ENCODE results near the gene BAIAP2.
A peak's percentile ranks its signal among the peaks of the same experiment; 100 is the strongest.

BAIAP2 gene

DNA sequence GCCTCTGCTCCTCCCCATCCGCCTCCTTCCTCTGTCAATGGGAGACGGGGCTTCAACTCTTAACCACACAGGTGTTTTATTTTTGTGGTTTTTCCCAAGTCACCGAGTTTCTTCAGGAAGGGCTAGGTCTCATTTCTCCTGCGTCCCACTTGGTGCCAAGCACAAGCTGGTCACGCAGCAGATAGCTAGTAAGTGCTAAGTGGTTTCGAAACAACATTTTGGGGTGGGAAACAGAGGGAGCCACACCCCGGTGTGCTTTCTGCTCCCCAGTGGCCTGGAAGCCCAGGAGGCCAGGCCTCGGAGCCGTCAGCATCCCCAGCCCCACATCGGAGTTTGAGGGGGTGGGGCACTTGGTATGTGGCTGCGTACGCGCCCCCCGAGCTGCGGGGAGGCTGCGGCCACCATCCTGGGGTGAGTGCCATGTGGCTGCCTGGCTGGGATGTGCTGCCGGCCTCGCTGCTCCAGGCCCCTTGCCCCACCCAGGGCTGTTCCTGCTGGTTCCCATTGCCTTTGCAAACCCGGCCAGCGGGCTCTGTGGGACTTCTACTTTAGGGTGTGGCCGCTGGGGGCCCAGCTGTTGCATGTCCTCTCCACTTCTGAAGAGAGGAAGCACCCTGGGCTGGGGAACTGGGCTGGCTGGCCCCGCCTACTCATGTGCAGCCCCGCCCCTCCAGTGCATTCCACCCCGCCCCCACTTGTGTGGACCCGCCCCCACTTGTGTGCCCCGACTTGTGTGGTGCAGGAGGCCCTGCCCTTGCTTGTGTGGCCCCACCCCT is 55.6 kb downstream of the BAIAP2 start:
- H3K4me1 ChIP-seq (ENCODE audit: control insufficient read depth, insufficient read depth, low read length), result peaks cover 23% of the 10 kb centered on the region
- H3K4me3 ChIP-seq (ENCODE audit: low read depth, low read length), result no peak overlapping the region
- H3K9me3 ChIP-seq (ENCODE audit: control insufficient read depth, insufficient read depth, low read length), result no peaks in the 10 kb centered on the region
- no peak overlapping the region for H3K9ac ChIP-seq (ENCODE audit: low read depth, low read length)
- no peak overlapping the region for H3K27ac ChIP-seq (ENCODE audit: low read depth, low read length)
- 0 out of 2 replicates have a peak, but pooled peaks cover 17% of the 10 kb centered on the region for H3K36me3 ChIP-seq (ENCODE audit: control insufficient read depth, insufficient read depth, low read length)
- no peaks in the 10 kb centered on the region for H3K27me3 ChIP-seq (ENCODE audit: control insufficient read depth, insufficient read depth, low read length)

DNA sequence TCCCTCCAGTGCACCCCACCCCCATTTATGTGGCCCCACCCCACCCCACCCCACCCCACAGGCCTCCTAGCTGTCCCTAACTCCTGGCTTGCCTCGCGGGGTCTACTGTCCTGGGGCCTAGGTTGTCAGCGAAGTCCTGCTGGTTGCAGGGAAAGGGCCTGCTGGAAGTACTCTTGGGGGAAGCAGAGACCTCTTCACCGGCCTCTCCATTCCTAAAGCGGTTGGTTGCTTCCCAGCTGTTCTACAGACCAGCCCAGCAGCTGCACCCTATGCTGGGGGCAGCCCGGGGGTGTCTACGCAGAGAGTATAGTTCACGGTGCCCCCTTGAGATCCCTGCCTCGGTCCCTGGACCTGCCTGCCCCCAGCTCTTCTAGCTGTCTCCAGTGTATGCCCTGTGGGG is 56.2 kb downstream of the BAIAP2 start:
- no peaks in the 10 kb centered on the region for H3K9me3 ChIP-seq (ENCODE audit: control insufficient read depth, insufficient read depth, low read length)
- no peak overlapping the region for H3K9ac ChIP-seq (ENCODE audit: low read depth, low read length)
- H3K4me1 ChIP-seq (ENCODE audit: control insufficient read depth, insufficient read depth, low read length), result peaks cover 23% of the 10 kb centered on the region
- H3K36me3 ChIP-seq (ENCODE audit: control insufficient read depth, insufficient read depth, low read length), result 0 out of 2 replicates have a peak, but pooled peaks cover 17% of the 10 kb centered on the region
- peak overlapping the region; percentile 33 for H3K27ac ChIP-seq (ENCODE audit: low read depth, low read length)
- no peak overlapping the region for H3K4me3 ChIP-seq (ENCODE audit: low read depth, low read length)
- H3K27me3 ChIP-seq (ENCODE audit: control insufficient read depth, insufficient read depth, low read length), result no peaks in the 10 kb centered on the region

DNA sequence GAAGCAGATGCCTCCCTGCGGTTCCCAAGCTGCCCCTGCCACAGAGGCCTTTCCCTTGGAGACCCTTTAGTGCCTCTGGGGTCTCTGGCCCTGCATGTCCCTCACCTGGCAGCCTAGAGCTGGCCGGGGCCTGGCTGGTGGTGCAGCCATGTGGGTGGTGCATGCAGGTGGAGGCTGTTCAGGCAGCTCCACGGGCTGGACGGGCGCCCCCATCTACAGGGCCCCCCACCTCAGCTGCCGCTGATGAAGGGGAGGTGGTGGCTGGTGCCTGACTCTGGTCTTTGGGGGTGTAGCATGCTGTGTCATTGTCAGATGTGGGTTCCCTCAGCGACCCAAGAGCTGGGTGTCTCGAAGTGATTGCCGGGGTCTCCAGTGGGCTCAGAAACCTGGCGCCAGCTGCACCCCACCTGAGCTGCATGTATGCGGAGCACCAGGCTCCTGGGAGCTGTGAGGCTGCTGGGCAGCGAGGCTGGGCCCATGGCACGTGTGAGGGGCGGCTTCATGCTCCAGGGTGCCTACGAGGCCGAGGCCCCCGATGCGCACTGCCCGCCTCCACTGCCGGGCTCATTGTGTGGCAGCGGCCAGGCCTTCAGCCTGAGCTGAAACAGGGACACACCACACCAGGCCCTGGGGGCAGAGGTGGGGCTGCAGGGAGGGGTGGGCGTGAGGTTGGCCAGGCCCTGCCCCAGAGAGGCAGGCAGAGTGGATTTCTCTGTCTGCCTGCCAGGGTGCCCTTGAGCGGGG is 57.0 kb downstream of the BAIAP2 start:
- Histone ChIP-seq H3K9me3 (ENCODE audit: control insufficient read depth, insufficient read depth, low read length) (no peaks in the 10 kb centered on the region), H3K27ac (ENCODE audit: low read depth, low read length) (peak overlapping the region; percentile 33), H3K27me3 (ENCODE audit: control insufficient read depth, insufficient read depth, low read length) (no peaks in the 10 kb centered on the region), H3K4me3 (ENCODE audit: low read depth, low read length) (no peak overlapping the region), H3K9ac (ENCODE audit: low read depth, low read length) (no peak overlapping the region), H3K36me3 (ENCODE audit: control insufficient read depth, insufficient read depth, low read length) (0 out of 2 replicates have a peak, but pooled peaks cover 12% of the 10 kb centered on the region), H3K4me1 (ENCODE audit: control insufficient read depth, insufficient read depth, low read length) (peaks cover 23% of the 10 kb centered on the region)

DNA sequence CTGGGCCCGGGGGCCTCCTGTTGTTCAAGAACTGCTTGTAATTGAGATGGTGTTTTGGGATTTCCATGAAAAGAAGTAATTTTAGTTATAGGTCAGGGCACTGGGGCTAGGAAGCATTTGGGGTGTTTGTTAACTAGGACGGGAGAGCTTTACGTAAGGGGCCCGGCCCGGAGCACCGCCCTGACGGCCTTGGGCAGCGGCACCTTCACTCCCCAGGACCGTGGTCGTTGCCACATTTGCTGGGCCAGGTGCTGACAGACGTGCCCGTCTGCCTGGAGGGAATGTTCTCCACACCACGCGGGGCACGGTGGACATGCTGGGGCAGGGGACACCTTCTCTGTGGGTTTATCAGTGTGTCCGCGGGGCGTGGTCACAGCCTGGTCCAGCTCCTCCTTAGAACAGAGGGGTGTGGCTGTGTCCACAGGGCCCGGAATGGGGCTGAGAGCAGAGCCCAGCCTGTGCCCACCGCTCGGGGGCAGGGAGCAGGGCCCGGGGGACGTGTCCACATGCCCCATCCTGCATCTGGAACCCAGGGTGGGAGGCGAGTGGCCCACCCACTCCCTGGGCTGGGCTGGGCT is 57.7 kb downstream of the BAIAP2 start:
- H3K4me1 ChIP-seq (ENCODE audit: control insufficient read depth, insufficient read depth, low read length), result peaks cover 25% of the 10 kb centered on the region
- H3K4me3 ChIP-seq (ENCODE audit: low read depth, low read length), result no peak overlapping the region
- no peaks in the 10 kb centered on the region for H3K9me3 ChIP-seq (ENCODE audit: control insufficient read depth, insufficient read depth, low read length)
- no peak overlapping the region for H3K27ac ChIP-seq (ENCODE audit: low read depth, low read length)
- H3K36me3 ChIP-seq (ENCODE audit: control insufficient read depth, insufficient read depth, low read length), result 0 out of 2 replicates have a peak, but pooled peaks cover 8% of the 10 kb centered on the region
- no peak overlapping the region for H3K9ac ChIP-seq (ENCODE audit: low read depth, low read length)
- no peaks in the 10 kb centered on the region for H3K27me3 ChIP-seq (ENCODE audit: control insufficient read depth, insufficient read depth, low read length)

DNA sequence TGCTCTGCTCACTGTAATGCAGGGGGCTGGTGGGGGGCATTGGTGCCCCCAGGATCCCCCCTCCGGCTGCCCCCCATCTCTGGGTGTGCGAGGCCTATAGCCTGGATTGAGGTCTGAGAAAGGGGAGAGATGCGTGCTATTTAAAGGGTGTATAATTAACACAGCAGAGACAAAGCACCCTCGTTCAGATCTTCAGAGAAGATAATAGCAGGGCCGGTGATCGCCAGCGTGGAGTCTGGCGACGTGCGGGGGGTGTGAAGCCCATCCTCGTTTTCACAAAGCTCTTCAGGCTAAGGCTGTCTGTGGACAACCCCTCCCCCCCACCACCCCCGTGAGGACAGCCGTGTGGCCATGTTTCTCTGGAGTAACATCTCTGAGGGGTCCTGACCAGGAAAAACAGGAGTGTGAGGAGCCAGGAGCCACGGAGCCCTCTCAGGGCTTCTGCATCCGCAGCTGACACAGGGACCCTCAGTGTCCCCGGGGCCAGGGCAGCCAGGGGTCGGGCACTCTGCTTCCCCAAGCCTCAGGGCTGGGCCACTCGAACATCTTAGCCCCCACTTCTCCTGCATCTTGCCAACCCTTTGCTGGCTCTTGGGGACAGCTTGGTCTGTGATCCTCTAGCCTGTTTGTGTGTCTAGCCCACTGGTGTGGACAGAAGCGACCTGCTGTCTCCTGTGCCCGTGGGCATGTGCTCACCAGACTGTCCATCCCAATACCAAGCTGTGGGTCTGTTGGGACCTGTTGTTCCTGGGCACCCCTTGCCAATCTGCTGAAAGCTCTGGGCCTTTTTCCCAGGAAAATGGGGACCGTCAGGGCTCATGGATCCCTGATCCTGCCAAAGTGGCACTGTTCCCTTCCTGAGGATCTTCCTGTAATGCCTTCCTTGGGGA is 58.9 kb downstream of the BAIAP2 start:
- Histone ChIP-seq H3K9me3 (ENCODE audit: control insufficient read depth, insufficient read depth, low read length) (no peaks in the 10 kb centered on the region), H3K4me3 (ENCODE audit: low read depth, low read length) (no peak overlapping the region), H3K36me3 (ENCODE audit: control insufficient read depth, insufficient read depth, low read length) (no peaks in the 10 kb centered on the region), H3K27ac (ENCODE audit: low read depth, low read length) (peak overlapping the region; percentile 87), H3K27me3 (ENCODE audit: control insufficient read depth, insufficient read depth, low read length) (no peaks in the 10 kb centered on the region), H3K9ac (ENCODE audit: low read depth, low read length) (0 out of 2 replicates have a peak overlapping the region, but pooled peaks have one; percentile 3), H3K4me1 (ENCODE audit: control insufficient read depth, insufficient read depth, low read length) (peaks cover 26% of the 10 kb centered on the region)

DNA sequence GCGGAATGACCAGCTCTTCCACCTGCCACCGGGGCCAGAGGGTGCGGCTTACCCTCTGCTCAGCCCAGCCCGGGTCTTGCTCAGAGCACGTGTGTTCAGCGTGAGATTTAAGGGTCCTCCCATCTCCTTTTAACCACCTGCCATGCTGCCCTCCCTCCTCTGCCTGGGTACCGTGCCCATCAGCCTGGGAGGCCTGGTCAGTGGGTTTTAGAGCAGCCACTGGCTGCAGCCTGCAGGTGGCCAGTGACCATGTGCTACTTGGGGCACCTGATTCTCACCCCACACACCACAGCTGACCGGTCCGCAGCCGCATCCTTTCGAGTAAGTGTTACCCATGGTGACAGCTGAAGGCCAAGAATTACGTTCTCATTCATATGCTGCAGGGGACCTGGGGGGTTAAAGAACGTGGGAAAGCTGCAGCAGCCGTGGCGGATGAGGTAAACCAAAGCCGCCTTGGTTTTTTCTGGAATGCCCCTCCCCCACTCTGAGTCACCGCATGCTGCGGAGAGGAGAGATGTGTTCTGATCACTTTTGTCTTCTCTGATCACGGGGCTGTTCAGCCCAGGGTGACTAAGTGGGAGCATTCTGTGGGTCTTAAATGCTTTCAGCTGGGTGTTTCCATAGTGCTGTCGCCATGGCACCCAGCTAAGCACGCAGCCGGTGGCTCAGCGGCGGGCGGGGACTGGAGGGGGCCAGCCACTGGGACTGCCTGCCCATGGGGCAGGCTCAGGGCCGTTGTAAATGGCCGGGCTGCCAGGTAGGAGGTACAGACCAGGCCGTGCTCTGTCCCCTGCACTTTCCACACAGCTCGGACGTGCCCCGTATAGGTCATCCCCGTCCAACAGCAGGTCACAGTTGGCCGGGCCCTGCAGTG is 59.8 kb downstream of the BAIAP2 start:
- no peak overlapping the region for H3K4me3 ChIP-seq (ENCODE audit: low read depth, low read length)
- no peaks in the 10 kb centered on the region for H3K27me3 ChIP-seq (ENCODE audit: control insufficient read depth, insufficient read depth, low read length)
- H3K27ac ChIP-seq (ENCODE audit: low read depth, low read length), result peak overlapping the region; percentile 87
- H3K9ac ChIP-seq (ENCODE audit: low read depth, low read length), result peak overlapping the region; percentile 22; the same call in 1 of the 2 replicates
- no peaks in the 10 kb centered on the region for H3K9me3 ChIP-seq (ENCODE audit: control insufficient read depth, insufficient read depth, low read length)
- no peaks in the 10 kb centered on the region for H3K36me3 ChIP-seq (ENCODE audit: control insufficient read depth, insufficient read depth, low read length)
- peaks cover 26% of the 10 kb centered on the region for H3K4me1 ChIP-seq (ENCODE audit: control insufficient read depth, insufficient read depth, low read length)

DNA sequence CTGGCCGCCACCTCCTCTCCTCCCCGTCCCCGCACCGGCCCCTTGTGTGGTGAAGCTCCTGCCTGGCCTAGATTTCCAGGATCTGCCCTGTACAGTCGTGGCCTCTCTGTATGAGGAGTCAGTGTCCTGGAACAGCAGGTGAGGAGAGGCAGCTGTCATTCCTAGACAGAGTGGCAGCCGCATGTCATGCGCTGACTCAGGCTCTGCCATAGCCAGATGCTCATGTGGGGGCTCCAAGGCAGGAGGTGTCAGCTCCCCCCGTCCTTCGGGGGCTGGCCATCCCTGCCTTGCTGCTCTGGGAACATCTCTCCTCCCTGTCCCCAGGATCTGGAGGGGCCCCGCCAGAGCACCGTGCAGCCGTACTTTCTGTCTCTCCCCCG is 60.4 kb downstream of the BAIAP2 start:
- Histone ChIP-seq H3K4me3 (ENCODE audit: low read depth, low read length) (no peak overlapping the region), H3K4me1 (ENCODE audit: control insufficient read depth, insufficient read depth, low read length) (peaks cover 22% of the 10 kb centered on the region), H3K9me3 (ENCODE audit: control insufficient read depth, insufficient read depth, low read length) (no peaks in the 10 kb centered on the region), H3K9ac (ENCODE audit: low read depth, low read length) (no peak overlapping the region; the same call in 1 of the 2 replicates), H3K36me3 (ENCODE audit: control insufficient read depth, insufficient read depth, low read length) (no peaks in the 10 kb centered on the region), H3K27ac (ENCODE audit: low read depth, low read length) (peak overlapping the region; percentile 87), H3K27me3 (ENCODE audit: control insufficient read depth, insufficient read depth, low read length) (no peaks in the 10 kb centered on the region)

DNA sequence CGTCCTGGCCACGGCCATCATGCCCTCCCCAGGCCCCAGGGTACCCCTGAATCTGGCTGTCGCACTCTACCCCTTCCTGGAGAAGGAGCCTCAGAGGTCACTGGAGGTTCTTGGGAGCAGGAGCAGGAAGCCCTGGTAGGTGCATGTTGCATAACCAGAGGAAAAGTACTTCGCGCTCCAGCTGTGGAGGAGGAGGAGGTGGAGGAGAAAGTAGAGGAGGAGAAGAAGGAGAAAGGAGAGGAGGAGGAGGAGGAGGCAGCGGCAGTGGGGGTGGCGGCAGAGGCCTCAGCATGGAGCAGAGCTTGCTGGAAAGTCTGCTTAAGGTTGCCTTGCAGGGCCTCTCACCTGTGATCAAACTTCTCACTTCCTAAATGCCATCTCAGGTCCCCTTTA is 61.8 kb downstream of the BAIAP2 start:
- Histone ChIP-seq H3K4me3 (ENCODE audit: low read depth, low read length) (no peak overlapping the region), H3K9ac (ENCODE audit: low read depth, low read length) (no peak overlapping the region), H3K36me3 (ENCODE audit: control insufficient read depth, insufficient read depth, low read length) (no peaks in the 10 kb centered on the region), H3K4me1 (ENCODE audit: control insufficient read depth, insufficient read depth, low read length) (peaks cover 18% of the 10 kb centered on the region), H3K9me3 (ENCODE audit: control insufficient read depth, insufficient read depth, low read length) (no peaks in the 10 kb centered on the region), H3K27me3 (ENCODE audit: control insufficient read depth, insufficient read depth, low read length) (no peaks in the 10 kb centered on the region), H3K27ac (ENCODE audit: low read depth, low read length) (no peak overlapping the region)

DNA sequence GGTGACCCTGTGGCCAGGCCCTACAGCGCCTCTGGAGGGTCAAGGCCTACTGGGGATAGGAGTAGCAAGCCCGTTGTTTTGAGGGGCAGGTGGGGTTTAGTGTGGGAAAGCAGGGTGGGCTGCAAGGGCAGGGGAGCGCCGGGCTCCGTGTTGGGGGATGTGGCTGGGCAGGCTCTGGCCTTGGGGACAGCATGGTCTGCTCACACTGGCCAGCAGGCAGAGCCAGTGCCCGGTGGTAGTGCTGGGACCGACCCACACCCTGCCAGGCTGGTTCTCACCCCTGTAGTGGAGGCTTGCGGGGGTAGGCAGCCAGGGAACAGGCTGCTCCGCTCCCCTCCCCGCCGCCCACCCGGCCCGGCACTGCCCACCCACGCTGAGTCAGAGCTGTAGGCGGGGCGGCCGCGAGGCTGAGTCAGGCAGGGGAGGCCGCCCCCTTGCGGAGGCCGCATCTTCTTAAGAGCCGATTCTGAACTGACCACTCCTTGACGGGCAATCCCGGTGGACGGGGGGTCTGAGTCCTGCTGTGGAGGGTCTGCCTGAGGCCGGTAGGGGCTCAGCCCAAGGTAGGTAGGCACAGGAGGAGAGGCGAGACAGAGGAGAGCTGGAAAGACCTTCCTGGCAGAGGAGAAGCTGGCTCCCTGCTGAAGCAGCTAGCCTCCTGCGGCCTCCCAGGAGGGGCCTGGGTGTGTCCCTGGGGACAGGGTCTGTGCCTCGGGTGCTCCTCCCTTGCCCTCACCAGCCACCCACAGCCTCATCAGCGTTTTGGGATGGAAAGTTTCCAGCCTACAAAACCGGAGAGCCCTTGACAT is 62.4 kb downstream of the BAIAP2 start:
- Histone ChIP-seq H3K4me1 (ENCODE audit: control insufficient read depth, insufficient read depth, low read length) (peaks cover 18% of the 10 kb centered on the region), H3K27ac (ENCODE audit: low read depth, low read length) (peak overlapping the region; percentile 35), H3K27me3 (ENCODE audit: control insufficient read depth, insufficient read depth, low read length) (no peaks in the 10 kb centered on the region), H3K36me3 (ENCODE audit: control insufficient read depth, insufficient read depth, low read length) (no peaks in the 10 kb centered on the region), H3K4me3 (ENCODE audit: low read depth, low read length) (no peak overlapping the region), H3K9ac (ENCODE audit: low read depth, low read length) (no peak overlapping the region), H3K9me3 (ENCODE audit: control insufficient read depth, insufficient read depth, low read length) (no peaks in the 10 kb centered on the region)

Data from HUES48 (cell line).